HepG2 (cell line): ENCODE measurements around the gene OR1F1. TPM values are rescaled to one million over a fixed set of nuclear protein-coding genes. Genes with fewer than 3 reads are reported as not detected.
A peak's percentile ranks its signal among the peaks of the same experiment; 100 is the strongest.

Source experiments
- ATAC-seq: fragments of 200-7000 bp; cut with Tn5 transposase; 3 replicates; pipeline ENCODE4 v1.9.1; 2020; ENCODE audit warnings: mild to moderate bottlenecking, moderate library complexity
- BruUV-seq: library from RNA; stranded (reverse); fragments of 400-500 nt; replicated peaks from 2 replicates; lab custom pipeline; 2021; lab: Mats Ljungman, UMichigan
- CTCF ChIA-PET: fragments of 300-600 bp; formaldehyde crosslinking; extraction: SDS; loops from one replicate; lab custom pipeline; 2021; ENCODE audit warnings: low total read pairs, inconsistent platforms, low intra/inter-chr PET ratio; lab: Yijun Ruan, JAX
- POLR2A ChIA-PET: fragments of 350-600 bp; sonication (Branson Sonifier 250); formaldehyde crosslinking; loops from one replicate; lab custom pipeline; 2020; ENCODE audit warnings: antibody characterized with exemption, inconsistent platforms; lab: Yijun Ruan, JAX
- DNase-seq: peaks from one replicate; pipeline ENCODE4 v3.0.0-alpha.2; 2015; ENCODE audit warnings: low spot score
- FAIRE-seq: peaks from 3 replicates; lab custom pipeline; 2011; peaks lifted over from hg19 to GRCh38; lab: Jason Lieb, UNC
- H2AFZ ChIP-seq: one replicate; pipeline ENCODE4 v1.6.1; 2011; ENCODE audit warnings: low read length, inconsistent platforms
- H3K27ac ChIP-seq: fragments of 300-600 bp; 3 replicates; pipeline ENCODE4 v1.8.0; 2011; ENCODE audit warnings: mixed run types, mild to moderate bottlenecking, mixed read lengths, low read length, inconsistent platforms; ENCODE audit not compliant: insufficient read depth; ENCODE audit errors: extremely low read length
- H3K27me3 ChIP-seq, 2 experiments: fragments of 200-600 bp in 1 of 2; 2 replicates in 1 of 2; 3 replicates in 1 of 2; pipeline versions ENCODE4 v1.6.0 to v1.8.0; 2011; ENCODE audit warnings: low read length in 2 of 2, mild to moderate bottlenecking in 2 of 2, moderate library complexity in 2 of 2, inconsistent platforms in 1 of 2; ENCODE audit not compliant: insufficient read depth in 2 of 2, control insufficient read depth in 1 of 2
- H3K36me3 ChIP-seq, 2 experiments: fragments of 200-600 bp in 1 of 2; replicated peaks in 1 of 2; 2 replicates in 1 of 2; 3 replicates in 1 of 2; pipeline versions ENCODE4 v1.5.1 to v1.8.0; 2011; ENCODE audit warnings: low read length in 2 of 2, inconsistent platforms in 1 of 2; ENCODE audit not compliant: insufficient read depth in 2 of 2, control insufficient read depth in 1 of 2
- H3K4me1 ChIP-seq: 2 replicates; pipeline ENCODE4 v1.5.1; 2012; ENCODE audit warnings: low read length, inconsistent platforms; ENCODE audit not compliant: insufficient read depth
- H3K4me2 ChIP-seq: 2 replicates; pipeline ENCODE4 v1.6.0; 2011; ENCODE audit warnings: low read depth, low read length, inconsistent platforms
- H3K4me3 ChIP-seq, 3 experiments: fragments of 200-600 bp in 1 of 3; sonication (generic), shearing (Covaris generic) in 1 of 3; replicated peaks in 1 of 3; 2 replicates each; pipeline ENCODE4 v1.5.1; 2011 to 2016; ENCODE audit warnings: low read length in 3 of 3, inconsistent platforms in 2 of 3, low read depth in 2 of 3, mild to moderate bottlenecking in 2 of 3, control low read depth in 1 of 3, mixed read lengths in 1 of 3; ENCODE audit not compliant: insufficient read depth in 1 of 3
- H3K79me2 ChIP-seq: one replicate; pipeline ENCODE4 v1.6.1; 2011; ENCODE audit warnings: low read length, inconsistent platforms; ENCODE audit not compliant: insufficient read depth
- H3K9ac ChIP-seq: 2 replicates; pipeline ENCODE4 v1.6.0; 2011; ENCODE audit warnings: mild to moderate bottlenecking, low read depth, low read length, inconsistent platforms; ENCODE audit not compliant: insufficient read depth
- H3K9me3 ChIP-seq: 2 replicates; pipeline ENCODE4 v1.5.1; 2012; ENCODE audit warnings: mild to moderate bottlenecking, low read length
- H4K20me1 ChIP-seq: 2 replicates; pipeline ENCODE4 v1.6.0; 2011; ENCODE audit warnings: inconsistent platforms, mild to moderate bottlenecking, low read length, moderate library complexity; ENCODE audit not compliant: insufficient read depth
- ASH2L ChIP-seq: fragments of 300-600, 200-600 bp; sonication (generic); IDR thresholded peaks from 2 replicates; pipeline ENCODE4 v1.7.0; 2017; ENCODE audit warnings: low read depth, mild to moderate bottlenecking, moderate library complexity, mixed read lengths, low read length; ENCODE audit not compliant: insufficient read length
- KDM3A ChIP-seq: IDR thresholded peaks from 2 replicates; pipeline ENCODE4 v1.6.1; 2018; ENCODE audit warnings: low read depth, missing compliant biosample characterization
- KDM5A ChIP-seq: fragments of 200-600 bp; sonication (generic); IDR thresholded peaks from 2 replicates; pipeline ENCODE4 v1.7.0; 2018; ENCODE audit warnings: antibody characterized with exemption, mild to moderate bottlenecking, low read length, borderline replicate concordance
- TRIM22 ChIP-seq: fragments of 450-650 bp; IDR thresholded peaks from 2 replicates; pipeline ENCODE4 v1.6.1; 2017
- YEATS2 ChIP-seq: sonication (generic); formaldehyde crosslinking; IDR thresholded peaks from 2 replicates; pipeline ENCODE4 v1.4.0; 2020; ENCODE audit warnings: missing genetic modification reagents, borderline replicate concordance
- ZNF660 ChIP-seq: sonication (generic); formaldehyde crosslinking; IDR thresholded peaks from 2 replicates; pipeline ENCODE4 v1.5.1; 2020; ENCODE audit warnings: mild to moderate bottlenecking, low read depth, missing genetic modification reagents, borderline replicate concordance
- ZNF773 ChIP-seq: sonication (generic); formaldehyde crosslinking; IDR thresholded peaks from 2 replicates; pipeline ENCODE4 v1.4.0; 2020; ENCODE audit warnings: missing genetic modification reagents, borderline replicate concordance
- WGBS: methylation state at CpG from one replicate; pipeline ENCODE4 v1.1.6; 2017; ENCODE audit warnings: low lambda C conversion rate; 5-methylcytosine and 5-hydroxymethylcytosine counted together
- in situ Hi-C: cut with HindIII; loops from 2 replicates; pipeline ENCODE4 v1.10.0; 2017; ENCODE audit warnings: low pct_unique_long_range_greater_than_20kb; ENCODE audit not compliant: extremely low pct_ligation_motif_present
- intact Hi-C: fragments of 100-400 bp; cut with micrococcal nuclease; formaldehyde crosslinking; loops from one replicate; pipeline ENCODE4 v1.10.0; 2022; ENCODE audit not compliant: unreplicated experiment
- polyA plus RNA-seq, 8 experiments: library from polyadenylated mRNA; depleted of rRNA in 3 of 8; stranded (reverse) in 7 of 8; unstranded in 1 of 8; fragments of >200 nt; fragmentation: Illumina TruSeq in 4 of 8; extraction: Trizol in 4 of 8; gene quantifications; 2 replicates each; pipeline versions ENCODE4 v1.2.1 to v1.2.3, GENCODE V29; 2011 to 2016; ENCODE audit warnings: low read depth in 4 of 8, missing spikeins in 1 of 8, mixed read lengths in 1 of 8; ENCODE audit not compliant: insufficient read depth in 1 of 8
- total RNA-seq, 5 experiments: library from RNA; depleted of rRNA; stranded (reverse); fragments of >200 nt; fragmentation: Illumina TruSeq; extraction: Trizol; gene quantifications; 2 replicates each; pipeline ENCODE4 v1.2.3, GENCODE V29; 2016; ENCODE audit warnings: low read depth in 1 of 5
- TF ChIP-seq, protein P1 (sequence below): sonication (generic); formaldehyde crosslinking; IDR thresholded peaks from 2 replicates; pipeline ENCODE4 v1.4.0; 2020; ENCODE audit warnings: mild to moderate bottlenecking, missing genetic modification reagents
- TF ChIP-seq, protein P2 (sequence below): sonication (generic); formaldehyde crosslinking; IDR thresholded peaks from 2 replicates; pipeline ENCODE4 v1.4.0; 2020; ENCODE audit warnings: missing genetic modification reagents

OR1F1 gene
- total and polyA plus RNA-seq, 2 of the 13 experiments (the other 11 are each of a cell fraction or from before 2014, with no cell fraction given): 0.90 TPM; not detected in 1

- TF ChIP-seq, protein P1, sequence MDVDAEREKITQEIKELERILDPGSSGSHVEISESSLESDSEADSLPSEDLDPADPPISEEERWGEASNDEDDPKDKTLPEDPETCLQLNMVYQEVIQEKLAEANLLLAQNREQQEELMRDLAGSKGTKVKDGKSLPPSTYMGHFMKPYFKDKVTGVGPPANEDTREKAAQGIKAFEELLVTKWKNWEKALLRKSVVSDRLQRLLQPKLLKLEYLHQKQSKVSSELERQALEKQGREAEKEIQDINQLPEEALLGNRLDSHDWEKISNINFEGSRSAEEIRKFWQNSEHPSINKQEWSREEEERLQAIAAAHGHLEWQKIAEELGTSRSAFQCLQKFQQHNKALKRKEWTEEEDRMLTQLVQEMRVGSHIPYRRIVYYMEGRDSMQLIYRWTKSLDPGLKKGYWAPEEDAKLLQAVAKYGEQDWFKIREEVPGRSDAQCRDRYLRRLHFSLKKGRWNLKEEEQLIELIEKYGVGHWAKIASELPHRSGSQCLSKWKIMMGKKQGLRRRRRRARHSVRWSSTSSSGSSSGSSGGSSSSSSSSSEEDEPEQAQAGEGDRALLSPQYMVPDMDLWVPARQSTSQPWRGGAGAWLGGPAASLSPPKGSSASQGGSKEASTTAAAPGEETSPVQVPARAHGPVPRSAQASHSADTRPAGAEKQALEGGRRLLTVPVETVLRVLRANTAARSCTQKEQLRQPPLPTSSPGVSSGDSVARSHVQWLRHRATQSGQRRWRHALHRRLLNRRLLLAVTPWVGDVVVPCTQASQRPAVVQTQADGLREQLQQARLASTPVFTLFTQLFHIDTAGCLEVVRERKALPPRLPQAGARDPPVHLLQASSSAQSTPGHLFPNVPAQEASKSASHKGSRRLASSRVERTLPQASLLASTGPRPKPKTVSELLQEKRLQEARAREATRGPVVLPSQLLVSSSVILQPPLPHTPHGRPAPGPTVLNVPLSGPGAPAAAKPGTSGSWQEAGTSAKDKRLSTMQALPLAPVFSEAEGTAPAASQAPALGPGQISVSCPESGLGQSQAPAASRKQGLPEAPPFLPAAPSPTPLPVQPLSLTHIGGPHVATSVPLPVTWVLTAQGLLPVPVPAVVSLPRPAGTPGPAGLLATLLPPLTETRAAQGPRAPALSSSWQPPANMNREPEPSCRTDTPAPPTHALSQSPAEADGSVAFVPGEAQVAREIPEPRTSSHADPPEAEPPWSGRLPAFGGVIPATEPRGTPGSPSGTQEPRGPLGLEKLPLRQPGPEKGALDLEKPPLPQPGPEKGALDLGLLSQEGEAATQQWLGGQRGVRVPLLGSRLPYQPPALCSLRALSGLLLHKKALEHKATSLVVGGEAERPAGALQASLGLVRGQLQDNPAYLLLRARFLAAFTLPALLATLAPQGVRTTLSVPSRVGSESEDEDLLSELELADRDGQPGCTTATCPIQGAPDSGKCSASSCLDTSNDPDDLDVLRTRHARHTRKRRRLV (CRISPR knock-in tag): no peak
- no peak for TF ChIP-seq ZNF773 (CRISPR knock-in tag)
Observed at GRCh38 chr16:3147046-3147756, 40.8 kb upstream of the OR1F1 start (continued).

GRCh38 chr16:3147757-3148104, 40.3 kb upstream of the OR1F1 start:
- ChIA-PET CTCF (no interaction called here), POLR2A (interaction anchor here (1.6 to 4.7 kb wide), 2 partner anchors 13 to 24 kb away, joined by 5 to 81 read pairs; partner anchors contain the start of gene ZNF213)
- Histone ChIP-seq H2AFZ (no peak overlapping the region), H3K79me2 (no peaks in the 10 kb centered on the region), H3K27me3 (peaks cover 0 to 26% of the 10 kb centered on the region in 2 experiments; a peak in 3 of 5 replicates), H3K36me3 (no peaks in the 10 kb centered on the region), H3K4me3 (no peak overlapping the region), H3K27ac (no peak overlapping the region), H3K4me2 (peak overlapping the region; percentile 11; the same call in 1 of the 2 replicates), H4K20me1 (no peaks in the 10 kb centered on the region), H3K4me1 (peaks cover 67% of the 10 kb centered on the region), H3K9me3 (no peaks in the 10 kb centered on the region), H3K9ac (no peak overlapping the region)
- in situ Hi-C loops (no loop called here), intact Hi-C loops (no loop called here)
- DNase-seq (no peak), ATAC-seq (no peak), FAIRE-seq (no peak)
- WGBS: 23% methylated on average over 2 of the region's 5 CpGs
- BruUV-seq: no TSS peak
- TF ChIP-seq KDM5A: no peak
- TF ChIP-seq ASH2L: no peak
- TF ChIP-seq KDM3A: no peak
- TF ChIP-seq TRIM22: no peak
- TF ChIP-seq, protein P2, sequence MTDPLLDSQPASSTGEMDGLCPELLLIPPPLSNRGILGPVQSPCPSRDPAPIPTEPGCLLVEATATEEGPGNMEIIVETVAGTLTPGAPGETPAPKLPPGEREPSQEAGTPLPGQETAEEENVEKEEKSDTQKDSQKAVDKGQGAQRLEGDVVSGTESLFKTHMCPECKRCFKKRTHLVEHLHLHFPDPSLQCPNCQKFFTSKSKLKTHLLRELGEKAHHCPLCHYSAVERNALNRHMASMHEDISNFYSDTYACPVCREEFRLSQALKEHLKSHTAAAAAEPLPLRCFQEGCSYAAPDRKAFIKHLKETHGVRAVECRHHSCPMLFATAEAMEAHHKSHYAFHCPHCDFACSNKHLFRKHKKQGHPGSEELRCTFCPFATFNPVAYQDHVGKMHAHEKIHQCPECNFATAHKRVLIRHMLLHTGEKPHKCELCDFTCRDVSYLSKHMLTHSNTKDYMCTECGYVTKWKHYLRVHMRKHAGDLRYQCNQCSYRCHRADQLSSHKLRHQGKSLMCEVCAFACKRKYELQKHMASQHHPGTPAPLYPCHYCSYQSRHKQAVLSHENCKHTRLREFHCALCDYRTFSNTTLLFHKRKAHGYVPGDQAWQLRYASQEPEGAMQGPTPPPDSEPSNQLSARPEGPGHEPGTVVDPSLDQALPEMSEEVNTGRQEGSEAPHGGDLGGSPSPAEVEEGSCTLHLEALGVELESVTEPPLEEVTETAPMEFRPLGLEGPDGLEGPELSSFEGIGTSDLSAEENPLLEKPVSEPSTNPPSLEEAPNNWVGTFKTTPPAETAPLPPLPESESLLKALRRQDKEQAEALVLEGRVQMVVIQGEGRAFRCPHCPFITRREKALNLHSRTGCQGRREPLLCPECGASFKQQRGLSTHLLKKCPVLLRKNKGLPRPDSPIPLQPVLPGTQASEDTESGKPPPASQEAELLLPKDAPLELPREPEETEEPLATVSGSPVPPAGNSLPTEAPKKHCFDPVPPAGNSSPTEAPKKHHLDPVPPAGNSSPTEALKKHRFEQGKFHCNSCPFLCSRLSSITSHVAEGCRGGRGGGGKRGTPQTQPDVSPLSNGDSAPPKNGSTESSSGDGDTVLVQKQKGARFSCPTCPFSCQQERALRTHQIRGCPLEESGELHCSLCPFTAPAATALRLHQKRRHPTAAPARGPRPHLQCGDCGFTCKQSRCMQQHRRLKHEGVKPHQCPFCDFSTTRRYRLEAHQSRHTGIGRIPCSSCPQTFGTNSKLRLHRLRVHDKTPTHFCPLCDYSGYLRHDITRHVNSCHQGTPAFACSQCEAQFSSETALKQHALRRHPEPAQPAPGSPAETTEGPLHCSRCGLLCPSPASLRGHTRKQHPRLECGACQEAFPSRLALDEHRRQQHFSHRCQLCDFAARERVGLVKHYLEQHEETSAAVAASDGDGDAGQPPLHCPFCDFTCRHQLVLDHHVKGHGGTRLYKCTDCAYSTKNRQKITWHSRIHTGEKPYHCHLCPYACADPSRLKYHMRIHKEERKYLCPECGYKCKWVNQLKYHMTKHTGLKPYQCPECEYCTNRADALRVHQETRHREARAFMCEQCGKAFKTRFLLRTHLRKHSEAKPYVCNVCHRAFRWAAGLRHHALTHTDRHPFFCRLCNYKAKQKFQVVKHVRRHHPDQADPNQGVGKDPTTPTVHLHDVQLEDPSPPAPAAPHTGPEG (CRISPR knock-in tag): no peak
- no peak for TF ChIP-seq ZNF660
- TF ChIP-seq YEATS2 (CRISPR knock-in tag): no peak
